Muscle of arm (tissue), 12 donors: ENCODE results near the gene FARP1. TPM values are rescaled to one million over a fixed set of nuclear protein-coding genes. Genes with fewer than 3 reads are reported as not detected.

Experiments
- DNase-seq: peaks from one replicate; pipeline ENCODE4 v3.0.0-alpha.2; 2013
- polyA plus RNA-seq, 12 donors: library from polyadenylated mRNA; unstranded; fragments of 120-200 nt; gene quantifications; one replicate each; pipeline ENCODE4 v1.2.1, GENCODE V29; 2013; ENCODE audit not compliant: insufficient read length in 12 of 12

Gene FARP1
- polyA plus RNA-seq, 12 donors, result 67.3 to 111 (median 73.0) TPM; not detected in 1

DNA sequence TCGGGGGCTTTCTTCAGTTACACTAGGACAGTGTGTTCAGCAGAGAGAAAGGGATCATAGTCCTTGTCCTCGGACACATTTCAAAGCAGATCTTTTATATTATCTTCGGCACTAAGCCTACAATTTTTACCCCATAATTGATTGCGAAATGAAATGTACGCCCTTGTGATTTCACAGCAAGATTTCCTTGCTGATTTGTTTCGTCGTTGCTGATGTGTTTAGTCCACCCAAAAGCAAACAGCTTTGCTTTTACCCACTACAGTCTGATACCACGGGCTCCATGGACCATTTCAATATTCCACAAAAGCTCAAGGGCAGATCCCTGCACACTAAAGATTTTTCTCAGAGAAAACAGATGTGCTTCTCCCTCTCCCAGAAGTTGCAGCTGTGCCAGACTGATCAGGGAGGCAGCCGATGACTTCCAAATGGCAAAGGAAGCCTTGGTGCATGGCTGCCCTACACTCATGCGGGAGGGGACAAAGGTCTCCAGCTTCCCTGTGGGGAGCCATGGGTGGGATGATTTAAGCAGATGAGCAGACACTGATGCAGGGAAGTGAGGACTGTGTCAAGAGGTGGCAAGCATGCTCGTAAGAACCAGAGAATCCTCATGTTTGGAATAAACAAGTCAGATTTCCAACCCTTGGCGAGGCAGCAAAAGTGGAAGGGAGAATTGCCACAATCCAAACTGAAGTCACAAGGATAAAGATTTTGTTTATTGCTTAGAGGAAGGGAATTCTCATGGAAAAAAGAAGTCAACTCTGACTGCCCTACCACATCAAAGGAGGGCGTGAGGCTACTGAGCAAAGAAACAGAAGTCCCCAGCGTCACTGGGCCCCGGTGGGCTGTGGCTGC is 353.0 kb downstream of the FARP1 start:
- DNase-seq, result peak; percentile 64

DNA sequence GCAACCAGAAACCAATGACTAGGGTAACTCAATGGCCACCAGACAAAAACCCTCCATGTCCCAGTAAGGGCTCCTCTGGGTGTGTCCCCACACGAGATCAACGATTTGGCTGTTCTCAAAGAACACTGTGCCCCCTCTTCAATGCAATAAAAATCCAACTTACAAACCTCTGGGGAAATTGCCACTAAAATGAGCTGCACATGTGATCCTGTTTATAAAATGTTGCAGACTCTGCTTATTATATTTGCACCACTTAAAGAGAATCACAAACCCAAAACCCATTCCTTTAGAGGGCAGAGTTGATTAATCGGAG is 353.5 kb downstream of the FARP1 start:
- DNase-seq, result no peak

DNA sequence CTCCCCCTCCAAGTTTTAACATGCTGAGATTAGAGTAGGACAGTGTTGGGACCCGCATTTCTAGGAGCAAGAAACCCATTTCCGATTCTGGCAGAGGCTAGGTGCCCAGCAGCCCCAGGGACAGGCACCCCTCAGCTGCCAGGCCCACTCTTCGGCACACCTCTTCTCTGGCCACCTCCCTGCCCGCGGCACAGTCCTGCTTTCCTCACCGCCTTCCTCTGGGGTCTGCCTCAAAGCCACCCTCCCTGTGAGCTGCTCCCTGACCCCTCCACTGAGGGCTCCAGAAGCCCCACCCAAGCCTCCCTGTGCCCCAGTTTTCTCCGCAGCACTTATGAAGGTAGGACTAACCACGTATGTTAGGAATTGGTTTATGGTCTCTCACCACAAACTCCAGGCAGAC is 354.1 kb downstream of the FARP1 start:
- DNase-seq, result no peak

DNA sequence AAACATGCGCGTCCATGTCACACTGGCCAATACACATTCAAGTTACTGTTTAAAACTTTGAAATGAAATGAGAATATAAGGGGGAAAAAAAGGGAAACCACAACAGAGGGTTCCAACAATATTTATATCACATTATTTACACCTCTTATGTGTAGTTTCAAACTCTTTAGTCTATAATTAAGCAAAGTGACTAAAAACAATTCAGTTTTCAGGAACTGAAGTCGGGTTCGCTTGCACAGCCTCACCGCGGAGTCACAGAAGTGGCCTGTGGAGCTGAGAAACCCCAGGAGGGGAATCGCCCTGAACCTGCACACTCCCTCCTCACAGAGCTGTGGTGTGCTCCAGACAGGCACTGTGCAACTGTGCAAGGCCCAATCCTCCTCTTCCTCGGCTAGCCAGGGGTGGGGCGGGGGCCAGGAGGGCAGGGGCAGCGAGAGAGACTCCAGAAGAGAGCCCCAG is 358.1 kb downstream of the FARP1 start:
- no peak for DNase-seq

DNA sequence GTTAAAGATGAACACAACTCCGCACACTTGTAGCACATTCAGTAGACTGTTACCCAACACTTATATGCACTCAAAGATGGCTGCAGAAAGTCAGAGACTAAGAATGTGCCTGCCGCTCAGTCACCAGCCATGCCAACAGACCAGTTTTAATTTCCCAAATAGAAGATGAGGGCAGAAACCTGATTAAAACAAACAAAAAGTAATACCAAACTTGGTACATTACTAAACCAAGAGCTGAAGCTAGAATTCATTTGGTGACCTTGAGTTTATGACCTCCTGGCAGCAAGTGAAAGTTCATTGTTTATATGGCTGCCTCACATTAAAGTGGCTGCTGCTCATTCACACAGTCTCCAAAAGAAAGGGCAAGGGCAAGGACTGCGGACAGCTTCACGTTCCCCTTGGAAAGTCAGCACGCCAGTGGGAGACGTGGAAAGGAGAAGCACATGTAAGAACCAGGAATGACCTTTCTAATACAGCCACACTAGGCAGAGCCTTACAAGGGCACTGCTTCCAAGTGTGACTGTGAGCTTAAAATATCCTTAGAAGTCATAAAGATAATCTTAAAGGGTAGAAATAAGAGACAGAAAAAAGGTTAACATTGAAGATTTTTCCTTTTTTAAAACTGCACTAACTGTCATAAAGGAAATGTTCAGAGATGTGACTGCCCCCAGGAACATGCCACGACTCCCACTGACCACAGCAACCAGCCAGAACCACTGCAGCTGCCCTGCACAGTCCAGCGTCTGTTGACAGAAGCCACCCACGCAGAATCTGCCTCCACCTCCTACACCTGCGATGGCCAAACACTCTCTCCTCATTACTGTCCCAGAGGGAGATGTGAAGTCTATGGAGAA is 360.5 kb downstream of the FARP1 start:
- DNase-seq, result no peak

DNA sequence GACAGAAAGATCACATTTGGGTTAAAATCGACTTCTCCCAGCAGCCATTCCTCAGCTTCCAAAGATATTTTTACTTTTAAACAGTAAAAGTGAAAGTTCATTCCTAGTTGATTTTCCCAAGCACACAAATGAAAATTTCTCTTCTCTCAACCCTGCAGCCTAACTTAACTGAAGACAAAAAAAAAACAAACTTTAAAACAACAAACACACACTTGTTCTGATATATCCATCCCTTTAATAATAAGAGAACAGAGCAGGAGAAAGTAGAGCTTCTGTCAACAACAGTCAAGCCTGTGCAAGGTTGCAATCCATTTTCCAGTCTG is 361.1 kb downstream of the FARP1 start:
- DNase-seq, result no peak

DNA sequence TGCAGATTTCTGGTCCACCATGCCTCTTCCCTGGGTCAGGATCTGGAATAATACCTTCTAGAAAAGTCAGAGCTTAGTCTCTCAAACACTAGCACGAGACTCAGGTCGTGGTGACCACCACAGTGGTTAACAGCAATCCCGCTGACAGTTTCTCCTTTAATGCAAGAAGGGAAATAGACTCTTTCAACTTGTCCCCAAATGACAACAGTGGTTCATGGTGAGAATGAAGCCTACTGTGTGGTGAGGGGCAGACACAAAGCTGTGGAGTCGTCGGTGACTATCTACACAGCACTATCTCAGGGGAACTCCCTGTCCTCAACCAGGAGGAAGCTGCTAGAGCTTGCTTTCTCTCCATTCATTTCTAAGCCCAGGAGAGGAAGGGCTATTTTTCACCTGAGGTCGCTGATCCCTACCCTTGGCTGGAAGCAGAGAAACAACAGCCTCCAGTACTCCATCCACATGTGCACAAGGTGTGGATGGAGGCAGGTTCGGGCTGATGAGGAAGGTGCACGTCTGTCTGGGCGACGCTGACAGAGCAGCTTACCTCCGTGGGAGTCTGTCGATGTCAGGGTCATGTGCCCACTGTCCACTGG is 361.6 kb downstream of the FARP1 start:
- DNase-seq, result no peak

Other genes starting within 250 kb of the FARP1 start
- 100 to 1,000 TPM in 10 of 12 donors, 10 to 100 TPM in 1, not detected in 1; 92.0 to 216 (median 189) TPM for gene IPO5, start 189.4 kb upstream of the FARP1 start, polyA plus RNA-seq
- gene RNF113B, start 34.2 kb downstream of the FARP1 start, polyA plus RNA-seq, result not detected